HG03045 (cell line): ENCODE data around the gene NOP9.
A peak's percentile ranks its signal among the peaks of the same experiment; 100 is the strongest.

Experiments
- ATAC-seq: cut with Tn5 transposase; IDR thresholded peaks from one replicate; pipeline ENCODE4 v1.9.1; 2021; ENCODE audit warnings: mild to moderate bottlenecking, moderate library complexity; ENCODE audit not compliant: unreplicated experiment

Gene NOP9

DNA sequence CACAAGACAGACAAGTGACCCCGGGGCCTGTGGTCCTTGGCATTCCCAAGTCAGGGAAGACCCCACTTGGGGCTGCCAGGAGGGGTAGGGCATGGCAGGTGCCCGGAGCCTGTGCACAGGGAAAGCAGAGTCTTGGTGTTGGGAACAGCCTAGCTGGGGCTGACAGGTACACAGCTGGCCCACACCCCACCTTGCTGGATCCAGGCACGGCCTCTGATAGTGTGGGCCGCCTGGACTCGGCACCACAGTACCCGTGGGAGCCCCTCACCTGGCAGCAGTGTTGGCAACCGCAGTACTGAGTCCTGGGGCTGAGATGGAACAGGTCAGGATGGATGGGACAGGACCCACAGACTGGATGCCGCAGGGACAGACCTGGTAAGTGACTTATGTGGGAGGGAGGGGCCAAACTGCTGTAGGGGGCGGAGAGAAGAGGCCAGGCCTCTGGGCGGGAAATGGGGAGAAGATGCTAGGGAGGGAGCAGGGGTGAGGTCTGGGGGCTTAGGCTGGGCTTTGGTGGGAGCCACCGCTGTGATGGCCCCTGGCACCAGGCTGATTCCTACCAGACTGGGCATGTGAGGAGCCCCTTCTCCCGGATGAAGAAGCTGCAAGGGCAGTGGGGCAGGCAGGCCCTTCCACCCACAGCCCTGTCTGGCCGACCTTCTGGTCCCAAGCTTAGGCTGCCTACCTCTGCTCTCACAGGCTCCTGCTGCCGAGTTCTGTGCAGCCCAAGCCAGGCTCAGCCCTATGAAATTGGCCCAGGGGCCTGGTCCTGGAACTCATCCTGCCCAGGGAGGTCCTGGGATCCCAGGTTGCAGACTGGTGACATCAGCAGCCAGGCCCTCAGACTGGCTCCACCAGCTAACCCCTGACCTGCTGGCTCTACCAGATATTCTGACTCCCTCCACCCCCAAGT, 36.6 kb upstream of the NOP9 start, which contains the start of gene TGM1:
Gene TGM1 (minus strand): TSS at position 357 of the 913 bp plus-strand sequence. CDS start 825 bp downstream, outside the sequence.
- ATAC-seq = no peak

- ATAC-seq = no peak
Measured at GRCh38 chr14:24263848-24264247, 35.8 kb upstream of the NOP9 start.

GRCh38 chr14:24264298-24264697, 35.4 kb upstream of the NOP9 start:
- no peak for ATAC-seq

- no peak for ATAC-seq
Measured at GRCh38 chr14:24266344-24267244, 33.1 kb upstream of the NOP9 start.

DNA sequence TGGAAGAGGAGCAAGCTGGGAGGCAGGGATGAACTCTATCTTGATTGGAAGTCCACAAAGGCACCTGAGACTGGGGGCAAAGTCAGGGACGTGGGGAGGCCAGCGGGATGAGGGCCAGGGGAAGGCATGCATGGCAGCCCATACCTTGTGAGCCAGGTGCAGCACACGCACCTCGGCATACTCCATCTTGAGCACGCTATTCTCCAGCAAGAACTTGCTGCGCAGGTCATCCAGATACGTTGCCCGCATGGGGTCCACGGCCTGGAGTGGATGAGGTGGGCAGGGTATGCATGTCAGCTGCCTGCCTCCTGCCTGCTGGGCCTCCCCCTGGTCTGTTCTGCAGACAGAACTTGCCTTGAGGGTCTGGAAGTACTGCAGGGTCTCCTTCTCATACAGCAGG, 32.1 kb upstream of the NOP9 start:
- no peak for ATAC-seq

- ATAC-seq = no peak
Measured at GRCh38 chr14:24268225-24268624, 31.4 kb upstream of the NOP9 start.

- no peak for ATAC-seq
Measured at GRCh38 chr14:24269368-24269767, 30.3 kb upstream of the NOP9 start.

DNA sequence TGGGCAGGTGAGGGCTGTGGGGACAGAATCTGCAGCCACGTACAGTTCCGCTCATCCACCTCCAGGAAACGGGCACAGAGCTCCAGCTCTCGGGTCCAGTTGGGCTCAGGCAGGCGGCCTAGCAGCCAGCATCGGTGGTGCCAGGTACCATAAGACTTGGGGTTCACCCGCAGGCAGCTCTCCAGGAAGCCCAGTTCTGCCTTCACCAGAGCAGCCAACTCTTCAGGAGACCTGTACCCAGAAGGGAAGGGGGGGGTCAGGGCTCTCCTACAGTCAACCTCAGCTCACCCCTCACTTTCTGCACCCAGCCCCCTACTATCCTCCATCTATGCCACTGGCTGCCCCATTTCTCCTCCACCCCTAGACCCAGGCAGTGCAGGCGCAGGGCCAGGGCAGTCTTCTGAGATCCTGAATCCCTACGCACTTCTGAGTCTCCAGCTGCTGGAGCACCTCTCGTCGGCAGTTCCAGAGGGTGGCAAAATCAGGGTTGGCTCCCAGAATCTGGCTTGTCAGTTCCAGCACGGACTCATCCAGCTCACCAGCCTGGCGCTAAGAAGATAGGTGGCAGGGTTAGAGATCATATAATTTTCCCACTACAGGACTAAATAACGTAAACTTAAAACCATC, 29.6 kb upstream of the NOP9 start:
- ATAC-seq = no peak

- no peak for ATAC-seq
Measured at GRCh38 chr14:24270537-24271133, 29.0 kb upstream of the NOP9 start.

DNA sequence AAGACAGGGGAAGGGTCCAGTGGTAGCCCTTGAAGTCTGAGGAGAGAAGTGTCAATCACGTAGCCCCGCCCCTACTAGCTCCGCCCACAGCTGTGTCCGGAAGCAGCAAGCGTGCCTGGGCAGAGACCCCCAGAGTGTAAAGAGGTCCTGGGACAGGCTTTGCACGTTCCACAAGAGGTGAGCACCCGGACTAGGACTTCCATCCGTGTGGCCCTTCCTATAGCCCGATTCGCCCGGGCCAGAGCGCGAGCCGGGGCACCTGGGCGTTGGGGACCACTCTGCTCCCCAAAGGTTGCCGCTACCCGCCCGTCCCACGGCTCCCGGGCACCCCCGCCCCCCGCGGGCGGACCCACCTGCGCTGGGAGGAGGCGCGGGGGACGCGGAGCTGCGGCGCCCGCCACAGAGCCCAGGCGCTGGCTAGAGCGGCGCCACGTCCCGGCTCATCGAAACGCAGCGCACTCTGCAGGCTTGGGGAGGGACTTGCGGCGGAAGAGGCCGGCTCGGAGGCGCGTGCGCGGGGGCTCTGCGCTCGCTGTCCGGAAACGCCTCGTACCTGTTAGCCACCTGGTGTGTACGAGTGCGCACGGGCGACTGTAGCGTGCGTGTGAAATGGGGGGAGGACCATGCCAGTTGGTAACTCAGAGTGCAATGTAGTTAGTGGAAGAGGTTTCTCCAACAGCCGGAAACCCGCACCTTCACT, 28.4 kb upstream of the NOP9 start, which contains the start of gene RABGGTA:
Gene RABGGTA (minus strand): TSS at position 464 of the 700 bp plus-strand sequence. CDS start 482 bp downstream, outside the sequence.
- ATAC-seq = peak; percentile 92

GRCh38 chr14:24271834-24272263, 27.8 kb upstream of the NOP9 start:
- ATAC-seq = no peak

DNA sequence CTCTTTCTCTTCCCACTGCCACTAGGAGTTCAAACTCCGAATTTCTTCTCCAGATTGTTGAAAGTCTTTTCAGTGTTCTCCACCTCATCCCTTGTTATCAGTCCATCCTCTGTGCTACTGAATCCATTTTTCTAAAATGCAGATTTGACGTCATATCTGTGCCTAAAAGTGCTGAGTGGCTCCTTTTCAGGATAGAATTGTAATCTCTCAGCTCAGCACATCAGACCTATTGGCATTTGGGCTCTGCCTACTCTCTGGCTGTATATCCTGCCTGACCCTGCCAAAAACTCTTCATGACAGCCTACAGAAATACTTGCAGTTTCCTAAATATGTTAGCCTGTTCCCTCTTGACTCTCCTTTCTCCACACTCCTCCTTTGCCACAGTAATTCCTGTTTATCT, 27.2 kb upstream of the NOP9 start:
- ATAC-seq = no peak

DNA sequence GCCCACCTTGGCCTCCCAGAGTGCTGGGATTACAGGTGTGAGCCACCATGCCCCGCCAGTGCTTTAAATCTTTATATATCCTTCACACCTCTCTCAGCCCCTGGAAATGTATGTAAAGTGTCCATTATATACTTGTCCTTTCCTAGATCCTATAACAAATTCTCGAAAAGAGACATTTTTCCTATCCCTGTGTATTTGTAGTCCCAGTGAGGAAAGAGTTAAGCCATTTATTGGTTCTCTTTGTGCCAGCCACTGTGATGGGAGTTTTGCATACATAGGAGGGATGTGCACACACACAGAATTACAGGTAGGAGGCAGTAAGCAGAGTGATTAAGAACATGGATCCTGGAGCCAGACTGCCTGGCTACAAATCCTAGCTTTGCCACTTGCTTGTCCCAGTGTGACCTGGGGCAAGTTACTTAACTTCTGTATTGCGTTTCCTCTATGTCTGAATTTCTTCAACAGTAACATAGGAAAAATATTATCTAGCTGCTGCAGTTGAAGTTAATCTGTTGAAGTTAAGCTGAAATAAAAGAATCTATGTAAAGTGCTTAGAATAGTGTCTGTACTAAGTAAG, 26.1 kb upstream of the NOP9 start:
- no peak for ATAC-seq

DNA sequence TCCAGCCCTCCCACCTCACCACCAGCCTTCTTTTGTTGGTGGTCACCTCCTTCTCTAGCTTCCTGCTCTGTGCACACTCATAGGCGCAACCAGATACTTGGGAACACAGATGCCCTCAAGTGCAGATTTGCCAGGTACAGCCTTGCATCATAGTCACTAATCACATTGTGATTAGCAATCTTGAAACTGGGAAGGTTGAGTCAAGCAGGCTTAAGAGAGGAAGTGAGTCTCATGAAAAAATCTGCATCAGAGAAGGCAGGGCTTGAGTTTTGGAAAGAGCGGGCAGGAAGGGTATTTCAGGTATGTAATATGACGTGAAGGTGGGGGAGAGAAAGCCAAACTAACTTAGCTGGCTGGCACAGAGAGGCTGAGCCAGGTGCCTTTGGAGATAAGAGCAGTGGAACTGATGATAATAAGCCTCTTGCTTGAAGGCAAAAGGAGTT, 25.5 kb upstream of the NOP9 start:
- ATAC-seq = peak; percentile 30

DNA sequence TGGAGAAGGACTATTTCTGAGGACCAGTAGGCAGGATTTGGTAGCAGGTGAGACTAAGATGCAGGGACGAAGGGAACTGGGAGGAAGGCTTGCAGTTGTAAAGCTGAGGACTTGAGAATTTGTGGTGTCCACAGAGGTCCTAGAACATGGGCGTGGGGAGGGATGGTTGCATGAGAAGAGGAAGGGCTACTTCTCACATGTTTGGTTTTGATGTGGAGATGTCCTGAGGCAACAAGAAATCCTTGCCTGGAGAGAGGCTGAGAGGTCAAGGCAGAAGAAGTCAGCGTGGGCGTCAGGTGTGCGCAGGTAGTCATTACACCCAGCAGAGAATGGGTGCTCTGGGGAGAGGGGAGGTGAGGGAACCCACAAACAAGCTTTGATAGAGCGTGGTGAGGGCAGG, 22.6 kb upstream of the NOP9 start:
- ATAC-seq = no peak

GRCh38 chr14:24277606-24278321, 21.9 kb upstream of the NOP9 start:
- ATAC-seq = no peak

GRCh38 chr14:24278424-24278823, 21.2 kb upstream of the NOP9 start:
- no peak for ATAC-seq

DNA sequence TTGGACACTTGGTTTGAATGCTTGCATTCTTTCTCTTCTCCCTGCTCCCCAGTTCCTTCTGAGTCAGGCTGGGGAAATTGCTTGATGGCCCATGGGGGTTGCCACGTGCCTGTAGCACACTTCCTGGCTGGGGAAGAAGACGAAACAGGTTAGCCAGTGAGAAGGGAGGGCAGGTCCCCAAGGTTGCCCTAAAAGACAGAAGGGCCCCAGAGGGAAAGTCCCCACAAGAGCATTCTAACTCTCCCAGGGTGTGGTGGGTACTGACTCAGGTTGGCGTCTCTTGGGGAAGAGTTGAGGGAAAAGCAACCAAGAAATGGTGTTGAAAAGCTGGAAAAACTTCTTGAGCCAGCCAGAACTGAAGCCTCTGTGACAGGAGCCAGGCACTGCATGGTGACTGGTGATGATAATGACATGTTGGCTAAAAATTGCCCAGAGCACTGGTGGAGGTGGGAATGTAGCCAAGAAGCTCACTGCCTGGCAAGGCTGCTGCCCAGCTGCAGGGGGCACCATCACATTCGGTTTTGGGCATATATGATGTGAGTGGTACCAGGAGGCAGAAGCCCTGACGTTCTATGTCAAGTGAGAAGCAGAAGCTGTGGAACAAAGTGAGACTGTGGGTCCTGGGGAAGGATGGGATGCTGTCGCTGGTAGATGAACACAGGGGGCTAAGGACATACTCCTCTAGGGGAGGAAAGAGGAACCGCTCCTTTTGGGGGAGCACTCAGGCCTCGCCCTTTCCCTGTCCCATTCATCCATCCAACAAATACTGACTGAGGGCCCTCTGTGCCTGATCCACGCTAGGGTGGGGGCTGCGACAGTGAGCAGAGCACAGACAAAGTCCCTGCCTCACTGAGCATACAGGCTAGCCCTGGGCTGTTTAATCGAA, 20.1 kb upstream of the NOP9 start:
- peak; percentile 41 for ATAC-seq
